Mammary epithelial cell (primary cell): Measurements from ENCODE around the gene TYW1B.
"Not testable (repeated sequence)": the region's sequence is repeated elsewhere in the genome, so short reads cannot be mapped to it uniquely, and the experiment has no call there.

Experiments
- EZH2 ChIP-seq: IDR thresholded peaks from 2 replicates; pipeline ENCODE4 v1.6.1; 2012; ENCODE audit warnings: low read length, inconsistent platforms, borderline replicate concordance
- TF ChIP-seq, protein P1 (sequence below), 2 donors: IDR thresholded peaks in 1 of 2; conservative IDR thresholded peaks in 1 of 2; 2 replicates each; pipeline ENCODE4 v1.5.1; 2011 to 2012; ENCODE audit warnings: inconsistent platforms in 2 of 2, low read length in 2 of 2, mild to moderate bottlenecking in 2 of 2, control low read depth in 1 of 2, low read depth in 1 of 2; ENCODE audit not compliant: insufficient read depth in 1 of 2; ENCODE audit errors: extremely low read depth in 1 of 2

DNA sequence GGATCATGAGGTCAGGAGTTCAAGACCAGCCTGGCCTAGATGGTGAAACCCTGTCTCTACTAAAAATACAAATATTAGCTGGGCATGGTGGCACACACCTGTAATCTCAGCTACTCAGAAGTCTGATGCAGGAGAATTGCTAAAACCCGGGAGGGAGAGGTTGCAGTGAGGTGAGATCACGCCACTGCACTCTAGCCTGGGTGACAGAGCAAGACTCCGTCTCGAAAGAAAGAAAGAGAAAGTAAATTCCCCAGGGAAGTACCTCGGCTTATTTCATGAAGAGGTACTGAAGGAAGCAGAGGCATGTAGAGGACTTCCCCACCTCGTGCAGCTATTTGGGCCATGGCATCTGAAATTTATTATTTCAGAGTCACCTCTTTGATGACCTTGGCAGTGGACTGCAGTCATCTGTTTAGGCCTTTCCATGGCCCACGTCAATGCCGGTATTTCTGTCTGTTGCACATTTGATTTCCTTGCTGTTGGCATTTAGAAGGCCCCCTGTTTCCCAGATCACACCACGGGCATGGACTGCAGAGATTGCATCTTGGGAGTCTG, 30.9 kb upstream of the TYW1B start:
- TF ChIP-seq, protein P1, sequence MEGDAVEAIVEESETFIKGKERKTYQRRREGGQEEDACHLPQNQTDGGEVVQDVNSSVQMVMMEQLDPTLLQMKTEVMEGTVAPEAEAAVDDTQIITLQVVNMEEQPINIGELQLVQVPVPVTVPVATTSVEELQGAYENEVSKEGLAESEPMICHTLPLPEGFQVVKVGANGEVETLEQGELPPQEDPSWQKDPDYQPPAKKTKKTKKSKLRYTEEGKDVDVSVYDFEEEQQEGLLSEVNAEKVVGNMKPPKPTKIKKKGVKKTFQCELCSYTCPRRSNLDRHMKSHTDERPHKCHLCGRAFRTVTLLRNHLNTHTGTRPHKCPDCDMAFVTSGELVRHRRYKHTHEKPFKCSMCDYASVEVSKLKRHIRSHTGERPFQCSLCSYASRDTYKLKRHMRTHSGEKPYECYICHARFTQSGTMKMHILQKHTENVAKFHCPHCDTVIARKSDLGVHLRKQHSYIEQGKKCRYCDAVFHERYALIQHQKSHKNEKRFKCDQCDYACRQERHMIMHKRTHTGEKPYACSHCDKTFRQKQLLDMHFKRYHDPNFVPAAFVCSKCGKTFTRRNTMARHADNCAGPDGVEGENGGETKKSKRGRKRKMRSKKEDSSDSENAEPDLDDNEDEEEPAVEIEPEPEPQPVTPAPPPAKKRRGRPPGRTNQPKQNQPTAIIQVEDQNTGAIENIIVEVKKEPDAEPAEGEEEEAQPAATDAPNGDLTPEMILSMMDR (conservative IDR thresholded peaks at IDR 0.05 in 1 of 2, IDR thresholded peaks at IDR 0.05 in 1 of 2; ENCODE audit: extremely low read depth in 1 of 2, insufficient read depth in 1 of 2, low read depth in 1 of 2, low read length in 2 of 2) = not testable (repeated sequence)
- not testable (repeated sequence) for TF ChIP-seq EZH2
